Measurements from ENCODE around the gene NTRK2.

- no peak for TF ChIP-seq CTCF (IDR thresholded peaks at IDR 0.05 in 4 of 5, conservative IDR thresholded peaks at IDR 0.05 in 1 of 5)
- no peak for TF ChIP-seq POLR2A (IDR thresholded peaks at IDR 0.05)
Measured at GRCh38 chr9:84756731-84757130, 87.2 kb downstream of the NTRK2 start.
